ENCODE data around the gene KCNMB4. TPM values are rescaled to one million over a fixed set of nuclear protein-coding genes. Genes with fewer than 3 reads are reported as not detected.

KCNMB4 gene
- total RNA-seq, 4 donors from 2014 or later: 1.1 to 10.9 (median 1.4) TPM

DNA sequence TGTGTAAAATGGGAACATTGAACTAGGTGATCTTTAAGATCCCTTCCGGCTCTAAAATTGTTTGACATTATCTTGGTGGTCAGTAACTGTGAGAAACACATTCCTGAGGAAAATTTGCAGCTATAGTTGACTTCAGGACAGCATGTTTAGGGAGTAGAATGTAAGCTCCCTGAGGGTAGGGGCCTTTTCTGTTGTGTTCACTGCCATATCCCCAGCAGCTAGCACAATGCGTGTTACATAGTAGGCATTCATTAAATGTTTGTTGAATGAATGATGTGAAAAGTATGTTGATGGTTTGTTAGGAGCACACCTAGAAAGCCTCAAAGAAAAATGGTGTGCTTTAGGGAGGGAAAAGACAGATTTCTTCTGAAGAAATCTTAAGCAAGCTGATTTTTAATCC lies 38.5 kb upstream of the KCNMB4 start:
- Histone ChIP-seq H3K36me3 (no peaks in the 10 kb centered on the region), H3K4me1 (no peaks in the 10 kb centered on the region), H3K27me3 (no peaks in the 10 kb centered on the region), H3K27ac (no peak overlapping the region), H3K4me3 (no peak overlapping the region), H3K9me3 (no peaks in the 10 kb centered on the region)
- no peak for DNase-seq
- in situ Hi-C loops (cut with MboI; ENCODE audit: low pct_ligation_motif_present in 1 of 4, low pct_unique_long_range_greater_than_20kb in 1 of 4, low sequenced_read_pairs in 3 of 4) (no loop called here), intact Hi-C loops (cut with DNase I; ENCODE audit: low total_unique reads) (no loop called here)
- TF ChIP-seq POLR2A (IDR thresholded peaks at IDR 0.05): no peak
- no peak for TF ChIP-seq POLR2AphosphoS5 (IDR thresholded peaks at IDR 0.05)
- TF ChIP-seq EP300 (IDR thresholded peaks at IDR 0.05; ENCODE audit: low read depth): no peak
- TF ChIP-seq, protein P1, sequence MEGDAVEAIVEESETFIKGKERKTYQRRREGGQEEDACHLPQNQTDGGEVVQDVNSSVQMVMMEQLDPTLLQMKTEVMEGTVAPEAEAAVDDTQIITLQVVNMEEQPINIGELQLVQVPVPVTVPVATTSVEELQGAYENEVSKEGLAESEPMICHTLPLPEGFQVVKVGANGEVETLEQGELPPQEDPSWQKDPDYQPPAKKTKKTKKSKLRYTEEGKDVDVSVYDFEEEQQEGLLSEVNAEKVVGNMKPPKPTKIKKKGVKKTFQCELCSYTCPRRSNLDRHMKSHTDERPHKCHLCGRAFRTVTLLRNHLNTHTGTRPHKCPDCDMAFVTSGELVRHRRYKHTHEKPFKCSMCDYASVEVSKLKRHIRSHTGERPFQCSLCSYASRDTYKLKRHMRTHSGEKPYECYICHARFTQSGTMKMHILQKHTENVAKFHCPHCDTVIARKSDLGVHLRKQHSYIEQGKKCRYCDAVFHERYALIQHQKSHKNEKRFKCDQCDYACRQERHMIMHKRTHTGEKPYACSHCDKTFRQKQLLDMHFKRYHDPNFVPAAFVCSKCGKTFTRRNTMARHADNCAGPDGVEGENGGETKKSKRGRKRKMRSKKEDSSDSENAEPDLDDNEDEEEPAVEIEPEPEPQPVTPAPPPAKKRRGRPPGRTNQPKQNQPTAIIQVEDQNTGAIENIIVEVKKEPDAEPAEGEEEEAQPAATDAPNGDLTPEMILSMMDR (IDR thresholded peaks at IDR 0.05): no peak
- 94% methylated on average over 2 of the region's 2 CpGs; no CpG with 5 or more reads in 1 of the 2 donors for WGBS, 2 donors (ENCODE audit: low coverage in 1 of 2)

DNA sequence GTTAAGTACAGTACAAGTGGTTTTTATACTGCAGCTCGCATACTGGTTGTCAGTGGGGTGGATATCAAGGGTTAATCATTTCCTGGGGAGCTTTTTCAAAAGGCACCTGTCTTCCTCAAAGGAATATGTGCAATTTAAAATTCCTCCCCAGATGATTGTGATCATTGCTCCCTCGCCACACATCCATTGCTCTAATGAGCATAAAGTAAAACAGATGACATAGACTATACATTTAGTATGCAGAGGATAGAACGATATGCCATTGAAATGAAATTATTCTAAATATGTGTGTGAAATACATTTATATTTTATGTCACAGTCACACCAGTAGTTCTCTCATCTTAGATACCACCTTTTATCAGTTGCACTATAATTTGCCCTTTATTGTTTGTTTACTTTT lies 36.4 kb upstream of the KCNMB4 start:
- in situ Hi-C loops (cut with MboI; ENCODE audit: low pct_ligation_motif_present in 1 of 4, low pct_unique_long_range_greater_than_20kb in 1 of 4, low sequenced_read_pairs in 3 of 4): no loop called here
- 93 to 95% methylated on average over 3 of the region's 3 CpGs for WGBS, 2 donors (ENCODE audit: low coverage in 1 of 2)
- intact Hi-C loops (cut with DNase I; ENCODE audit: low total_unique reads): no loop called here

DNA sequence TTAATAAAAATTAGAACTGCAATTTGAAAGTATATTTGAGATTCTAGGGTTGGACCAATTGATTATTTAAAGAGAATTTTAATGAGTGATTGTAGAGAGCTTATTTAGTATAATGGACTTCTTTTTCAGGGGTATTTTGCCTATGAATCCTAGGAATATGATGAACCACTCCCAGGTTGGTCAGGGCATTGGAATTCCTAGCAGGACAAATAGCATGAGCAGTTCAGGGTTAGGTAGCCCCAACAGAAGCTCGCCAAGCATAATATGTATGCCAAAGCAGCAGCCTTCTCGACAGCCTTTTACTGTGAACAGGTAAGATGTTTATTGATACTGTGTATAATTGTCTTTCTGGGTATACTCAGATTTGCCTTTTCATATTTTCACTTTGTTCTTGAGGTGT lies 35.9 kb upstream of the KCNMB4 start:
- 93% methylated on average over 2 of the region's 2 CpGs; no CpG with 5 or more reads in 1 of the 2 donors for WGBS, 2 donors (ENCODE audit: low coverage in 1 of 2)
- Histone ChIP-seq H3K9me3 (no peaks in the 10 kb centered on the region), H3K27ac (no peak overlapping the region), H3K27me3 (no peaks in the 10 kb centered on the region), H3K4me1 (no peaks in the 10 kb centered on the region), H3K4me3 (no peak overlapping the region), H3K36me3 (peaks cover 0 to 3% (median 0%) of the 10 kb centered on the region in 4 donors)
- DNase-seq: no peak
- TF ChIP-seq, protein P1 (IDR thresholded peaks at IDR 0.05): no peak
- TF ChIP-seq POLR2AphosphoS5 (IDR thresholded peaks at IDR 0.05): no peak
- TF ChIP-seq POLR2A (IDR thresholded peaks at IDR 0.05): no peak
- TF ChIP-seq EP300 (IDR thresholded peaks at IDR 0.05; ENCODE audit: low read depth): no peak
- intact Hi-C loops (cut with DNase I; ENCODE audit: low total_unique reads) (no loop called here), in situ Hi-C loops (cut with MboI; ENCODE audit: low pct_ligation_motif_present in 1 of 4, low pct_unique_long_range_greater_than_20kb in 1 of 4, low sequenced_read_pairs in 3 of 4) (no loop called here)

More for the DNA sequence above, 36.4 kb upstream of the KCNMB4 start:
- Histone ChIP-seq H3K36me3 (peaks cover 0 to 3% (median 0%) of the 10 kb centered on the region in 4 donors), H3K4me1 (no peaks in the 10 kb centered on the region), H3K9me3 (no peaks in the 10 kb centered on the region), H3K27ac (no peak overlapping the region), H3K4me3 (no peak overlapping the region), H3K27me3 (no peaks in the 10 kb centered on the region)
- no peak for TF ChIP-seq POLR2AphosphoS5 (IDR thresholded peaks at IDR 0.05)
- no peak for TF ChIP-seq EP300 (IDR thresholded peaks at IDR 0.05; ENCODE audit: low read depth)
- TF ChIP-seq, protein P1 (IDR thresholded peaks at IDR 0.05): no peak
- TF ChIP-seq POLR2A (IDR thresholded peaks at IDR 0.05): no peak
- DNase-seq: no peak

DNA sequence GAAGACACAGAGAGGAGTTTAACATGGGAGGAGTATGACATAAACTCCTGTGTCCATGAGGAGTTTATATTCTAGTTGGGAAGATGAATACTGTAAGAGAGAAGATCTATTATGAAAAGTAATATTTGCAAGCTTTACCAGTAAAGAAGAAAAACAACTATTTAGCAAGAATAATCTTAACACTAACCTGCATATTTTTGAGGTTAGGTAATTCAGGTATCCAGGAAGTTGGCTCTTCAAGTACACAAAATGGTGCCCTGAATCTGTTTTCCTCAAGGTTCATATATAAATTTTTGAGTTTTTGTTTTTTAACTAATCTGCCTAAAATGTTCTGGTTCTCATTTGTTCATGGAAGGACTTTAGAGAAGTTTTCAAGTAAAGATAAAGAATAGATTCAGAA lies 33.9 kb upstream of the KCNMB4 start:
- Histone ChIP-seq H3K4me3 (no peak overlapping the region), H3K36me3 (peaks cover 0 to 18% (median 3%) of the 10 kb centered on the region in 4 donors), H3K27me3 (no peaks in the 10 kb centered on the region), H3K4me1 (no peaks in the 10 kb centered on the region), H3K27ac (no peak overlapping the region), H3K9me3 (no peaks in the 10 kb centered on the region)
- in situ Hi-C loops (cut with MboI; ENCODE audit: low pct_ligation_motif_present in 1 of 4, low pct_unique_long_range_greater_than_20kb in 1 of 4, low sequenced_read_pairs in 3 of 4): no loop called here
- DNase-seq: no peak
- intact Hi-C loops (cut with DNase I; ENCODE audit: low total_unique reads): no loop called here
- TF ChIP-seq, protein P1 (IDR thresholded peaks at IDR 0.05): no peak

All from transverse colon (tissue), 4 donors.